ENCODE measurements around the gene ZNF384.

The ZNF384 gene

GRCh38 chr12:6696690-6697583 lies 7.8 kb upstream of the ZNF384 start:
- H3K27me3 Mint-ChIP-seq, result peaks cover 34% of the 10 kb centered on the region
- no peaks in the 10 kb centered on the region for H3K9me3 Mint-ChIP-seq
- DNase-seq (ENCODE audit: low spot score in 2 of 2) (no peak), ATAC-seq (replicated peaks; ENCODE audit: extremely low read depth, poor library complexity, severe bottlenecking) (no peak)
- no peak overlapping the region for H3K4me3 Mint-ChIP-seq
- H3K27ac Mint-ChIP-seq (ENCODE audit: low read depth), result no peak overlapping the region
- H3K4me1 Mint-ChIP-seq, result peaks cover 13% of the 10 kb centered on the region
- H3K36me3 Mint-ChIP-seq (ENCODE audit: insufficient read depth), result peaks cover 4% of the 10 kb centered on the region

- ATAC-seq (replicated peaks; ENCODE audit: extremely low read depth, poor library complexity, severe bottlenecking), result no peak
- Mint-ChIP-seq H3K4me3 (no peak overlapping the region), H3K27me3 (peaks cover 21% of the 10 kb centered on the region), H3K9me3 (no peaks in the 10 kb centered on the region), H3K4me1 (peaks cover 13% of the 10 kb centered on the region), H3K36me3 (ENCODE audit: insufficient read depth) (peaks cover 4% of the 10 kb centered on the region), H3K27ac (ENCODE audit: low read depth) (no peak overlapping the region)
- DNase-seq (ENCODE audit: low spot score in 2 of 2), result no peak
These were observed 6.3 kb upstream of the ZNF384 start for GRCh38 chr12:6695313-6696045.

GRCh38 chr12:6694701-6695100 lies 5.5 kb upstream of the ZNF384 start:
- Mint-ChIP-seq H3K4me3 (no peak overlapping the region), H3K4me1 (peaks cover 18% of the 10 kb centered on the region), H3K27me3 (peaks cover 18% of the 10 kb centered on the region), H3K36me3 (ENCODE audit: insufficient read depth) (peaks cover 6% of the 10 kb centered on the region), H3K27ac (ENCODE audit: low read depth) (no peak overlapping the region), H3K9me3 (no peaks in the 10 kb centered on the region)
- no peak for DNase-seq (ENCODE audit: low spot score in 2 of 2)
- no peak for ATAC-seq (replicated peaks; ENCODE audit: extremely low read depth, poor library complexity, severe bottlenecking)

- H3K36me3 Mint-ChIP-seq (ENCODE audit: insufficient read depth), result peaks cover 11% of the 10 kb centered on the region
- H3K4me1 Mint-ChIP-seq, result peaks cover 13% of the 10 kb centered on the region
- no peak for DNase-seq (ENCODE audit: low spot score in 2 of 2)
- no peaks in the 10 kb centered on the region for H3K9me3 Mint-ChIP-seq
- no peak for ATAC-seq (replicated peaks; ENCODE audit: extremely low read depth, poor library complexity, severe bottlenecking)
- H3K4me3 Mint-ChIP-seq, result no peak overlapping the region
- H3K27me3 Mint-ChIP-seq, result peaks cover 10% of the 10 kb centered on the region
- H3K27ac Mint-ChIP-seq (ENCODE audit: low read depth), result no peak overlapping the region
These were observed 4.7 kb upstream of the ZNF384 start for GRCh38 chr12:6693832-6694355.

- Mint-ChIP-seq H3K9me3 (no peaks in the 10 kb centered on the region), H3K36me3 (ENCODE audit: insufficient read depth) (peaks cover 12% of the 10 kb centered on the region), H3K4me3 (no peak overlapping the region), H3K4me1 (peaks cover 23% of the 10 kb centered on the region), H3K27me3 (no peaks in the 10 kb centered on the region), H3K27ac (ENCODE audit: low read depth) (no peak overlapping the region)
- DNase-seq (ENCODE audit: low spot score in 2 of 2) (no peak), ATAC-seq (replicated peaks; ENCODE audit: extremely low read depth, poor library complexity, severe bottlenecking) (no peak)
These were observed 3.7 kb upstream of the ZNF384 start for GRCh38 chr12:6692888-6693287.

- Mint-ChIP-seq H3K9me3 (no peaks in the 10 kb centered on the region), H3K27me3 (no peaks in the 10 kb centered on the region), H3K4me1 (peaks cover 37% of the 10 kb centered on the region), H3K36me3 (ENCODE audit: insufficient read depth) (peaks cover 15% of the 10 kb centered on the region), H3K27ac (ENCODE audit: low read depth) (no peak overlapping the region), H3K4me3 (no peak overlapping the region)
- ATAC-seq (replicated peaks; ENCODE audit: extremely low read depth, poor library complexity, severe bottlenecking) (no peak), DNase-seq (ENCODE audit: low spot score in 2 of 2) (no peak)
These were observed 2.3 kb upstream of the ZNF384 start for GRCh38 chr12:6691473-6691872.

GRCh38 chr12:6688543-6688998 lies 604 bp downstream of the ZNF384 start:
- no peaks in the 10 kb centered on the region for H3K27me3 Mint-ChIP-seq
- peak in 1 of 2 donors; percentile 41 for DNase-seq (ENCODE audit: low spot score in 2 of 2)
- H3K4me1 Mint-ChIP-seq, result peaks cover 52% of the 10 kb centered on the region
- ATAC-seq (replicated peaks; ENCODE audit: extremely low read depth, poor library complexity, severe bottlenecking), result peak; percentile 18
- no peaks in the 10 kb centered on the region for H3K9me3 Mint-ChIP-seq
- peak overlapping the region; percentile 88 for H3K27ac Mint-ChIP-seq (ENCODE audit: low read depth)
- peak overlapping the region; percentile 88 for H3K4me3 Mint-ChIP-seq
- H3K36me3 Mint-ChIP-seq (ENCODE audit: insufficient read depth), result peaks cover 29% of the 10 kb centered on the region

- Mint-ChIP-seq H3K27ac (ENCODE audit: low read depth) (no peak overlapping the region), H3K9me3 (no peaks in the 10 kb centered on the region), H3K27me3 (no peaks in the 10 kb centered on the region), H3K4me3 (no peak overlapping the region), H3K4me1 (peaks cover 56% of the 10 kb centered on the region), H3K36me3 (ENCODE audit: insufficient read depth) (peaks cover 43% of the 10 kb centered on the region)
- no peak for ATAC-seq (replicated peaks; ENCODE audit: extremely low read depth, poor library complexity, severe bottlenecking)
- no peak for DNase-seq (ENCODE audit: low spot score in 2 of 2)
These were observed 3.4 kb downstream of the ZNF384 start for GRCh38 chr12:6685814-6686213.

GRCh38 chr12:6684609-6685008 lies 4.6 kb downstream of the ZNF384 start:
- Mint-ChIP-seq H3K9me3 (no peaks in the 10 kb centered on the region), H3K36me3 (ENCODE audit: insufficient read depth) (peaks cover 42% of the 10 kb centered on the region), H3K27me3 (no peaks in the 10 kb centered on the region), H3K4me1 (peaks cover 49% of the 10 kb centered on the region), H3K27ac (ENCODE audit: low read depth) (peak overlapping the region; percentile 75), H3K4me3 (no peak overlapping the region)
- no peak for ATAC-seq (replicated peaks; ENCODE audit: extremely low read depth, poor library complexity, severe bottlenecking)
- no peak for DNase-seq (ENCODE audit: low spot score in 2 of 2)

- Mint-ChIP-seq H3K4me1 (peaks cover 6% of the 10 kb centered on the region), H3K9me3 (no peaks in the 10 kb centered on the region), H3K27ac (ENCODE audit: low read depth) (no peak overlapping the region), H3K36me3 (ENCODE audit: insufficient read depth) (peaks cover 68% of the 10 kb centered on the region), H3K27me3 (no peaks in the 10 kb centered on the region), H3K4me3 (no peak overlapping the region)
- DNase-seq (ENCODE audit: low spot score in 2 of 2) (no peak), ATAC-seq (replicated peaks; ENCODE audit: extremely low read depth, poor library complexity, severe bottlenecking) (no peak)
These were observed 12.2 kb downstream of the ZNF384 start for GRCh38 chr12:6676962-6677361.

GRCh38 chr12:6672143-6672542 lies 17.0 kb downstream of the ZNF384 start:
- Mint-ChIP-seq H3K4me3 (no peak overlapping the region), H3K27me3 (no peaks in the 10 kb centered on the region), H3K27ac (ENCODE audit: low read depth) (peak overlapping the region; percentile 59), H3K9me3 (no peaks in the 10 kb centered on the region), H3K4me1 (peaks cover 6% of the 10 kb centered on the region), H3K36me3 (ENCODE audit: insufficient read depth) (peaks cover 78% of the 10 kb centered on the region)
- ATAC-seq (replicated peaks; ENCODE audit: extremely low read depth, poor library complexity, severe bottlenecking) (no peak), DNase-seq (ENCODE audit: low spot score in 2 of 2) (no peak)

GRCh38 chr12:6667559-6668210 lies 21.5 kb downstream of the ZNF384 start:
- Mint-ChIP-seq H3K36me3 (ENCODE audit: insufficient read depth) (peaks cover 55% of the 10 kb centered on the region), H3K9me3 (no peaks in the 10 kb centered on the region), H3K4me3 (no peak overlapping the region), H3K27me3 (no peaks in the 10 kb centered on the region), H3K27ac (ENCODE audit: low read depth) (no peak overlapping the region), H3K4me1 (peaks cover 5% of the 10 kb centered on the region)
- no peak for ATAC-seq (replicated peaks; ENCODE audit: extremely low read depth, poor library complexity, severe bottlenecking)
- DNase-seq (ENCODE audit: low spot score in 2 of 2), result no peak

Measured in central memory CD8-positive, alpha-beta T cell (primary cell).